Stimulated activated CD8-positive, alpha-beta memory T cell treated with anti-CD3 and anti-CD28 coated beads, Interleukin-7, amount 100 ng/mL, for 48 hours (primary cell): ENCODE measurements around the gene TCF12.
"Not testable (repeated sequence)": the region's sequence is repeated elsewhere in the genome, so short reads cannot be mapped to it uniquely, and the experiment has no call there.

Experiments used
- DNase-seq, 2 donors: peaks; one replicate each; pipeline ENCODE4 v3.0.0-alpha.2; 2020; ENCODE audit warnings: low read depth in 1 of 2; ENCODE audit errors: extremely low read depth in 1 of 2

TCF12 gene

DNA sequence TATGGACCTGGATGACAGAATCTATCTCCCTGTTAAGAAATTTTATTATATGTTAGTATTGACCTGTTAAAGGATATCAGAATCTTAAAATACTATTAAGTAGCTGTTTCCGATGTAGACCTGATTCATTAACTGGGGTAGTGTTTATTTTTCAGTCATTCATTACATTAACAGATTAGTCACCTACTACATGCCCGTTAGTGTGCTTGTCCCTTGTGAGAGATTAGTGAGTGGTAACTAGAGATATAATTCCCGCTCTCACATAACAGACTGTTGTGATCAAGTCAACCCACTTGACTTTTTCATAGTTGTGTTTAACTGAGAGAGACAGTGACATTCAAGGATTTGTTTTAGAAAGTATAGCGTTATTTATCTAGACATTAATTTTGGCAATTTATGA is 166.8 kb downstream of the TCF12 start:
- no peak for DNase-seq

DNA sequence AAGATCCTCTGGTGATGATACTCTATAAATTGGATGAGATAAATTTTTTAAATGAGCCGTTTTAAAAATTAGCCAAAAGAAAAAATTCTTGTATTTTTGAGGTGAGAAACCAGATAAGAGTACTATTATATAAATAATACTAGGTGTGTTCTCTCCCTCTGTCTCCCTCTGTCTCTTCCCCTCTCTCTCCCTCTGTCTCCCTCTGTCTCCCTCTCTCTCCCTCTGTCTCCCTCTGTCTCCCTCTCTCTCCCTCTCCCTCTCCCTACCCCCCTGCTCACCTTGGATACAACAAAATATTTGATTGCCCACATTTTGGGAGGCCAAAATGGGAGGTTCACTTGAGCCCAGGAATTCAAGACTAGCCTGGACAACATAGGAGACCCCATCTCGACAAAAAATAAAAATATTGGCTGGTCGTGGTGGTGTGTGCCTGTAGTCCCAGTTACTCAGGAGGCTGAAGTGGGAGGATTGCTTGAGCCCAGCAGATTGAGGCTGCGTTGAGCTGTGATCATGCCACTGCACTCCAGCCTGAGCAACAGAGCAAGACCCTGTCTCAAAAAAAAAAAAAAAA is 168.5 kb downstream of the TCF12 start:
- DNase-seq = no peak

DNA sequence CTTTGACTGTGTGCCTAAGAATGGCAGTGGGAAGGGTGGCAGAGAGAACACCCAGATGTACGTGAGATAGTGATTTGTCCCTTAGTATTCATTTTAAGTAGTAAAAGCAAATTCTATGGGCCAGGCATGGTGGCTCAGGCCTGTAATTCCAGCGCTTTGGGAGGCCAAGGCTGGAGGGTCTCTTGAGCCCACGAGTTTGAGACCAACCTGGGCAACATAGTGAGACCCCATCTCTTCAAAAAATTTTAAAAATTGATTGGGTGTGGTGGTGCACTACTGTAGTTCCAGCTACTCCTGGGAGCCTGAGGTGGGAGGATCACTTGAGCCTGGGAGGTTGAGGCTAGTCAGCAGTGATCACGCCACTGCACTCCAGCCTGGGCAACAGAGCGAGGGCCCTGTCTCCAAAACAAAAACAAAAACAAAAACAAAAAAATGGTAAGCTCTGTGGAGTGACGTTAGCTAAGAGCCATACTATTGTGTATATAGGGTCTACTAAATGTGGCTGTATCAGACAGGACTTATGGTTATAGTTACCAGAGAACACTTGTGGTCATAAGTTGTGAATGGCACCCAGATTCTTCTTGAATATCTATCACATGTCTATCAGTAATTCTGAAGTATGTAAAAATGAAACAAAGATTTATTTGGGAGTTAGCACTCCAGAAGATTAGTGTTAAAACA is 171.5 kb downstream of the TCF12 start:
- DNase-seq = no peak

DNA sequence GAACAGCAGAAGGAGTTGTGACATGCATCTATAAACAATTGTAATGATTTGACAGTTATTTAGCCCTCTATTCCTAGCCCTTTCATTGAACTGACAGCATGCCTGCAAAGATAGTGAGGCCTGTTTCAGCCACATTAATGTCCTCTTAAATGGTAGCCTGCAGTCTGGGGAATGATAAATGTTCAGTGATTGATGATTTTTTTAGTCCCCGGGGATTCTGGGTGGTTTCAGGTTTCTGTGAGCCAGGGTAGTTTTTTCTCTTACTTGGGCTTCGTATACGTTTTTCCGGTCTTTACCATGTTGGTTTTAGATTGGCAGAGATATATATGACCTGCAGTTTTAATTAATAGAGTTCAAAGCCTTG is 172.0 kb downstream of the TCF12 start:
- DNase-seq = no peak

DNA sequence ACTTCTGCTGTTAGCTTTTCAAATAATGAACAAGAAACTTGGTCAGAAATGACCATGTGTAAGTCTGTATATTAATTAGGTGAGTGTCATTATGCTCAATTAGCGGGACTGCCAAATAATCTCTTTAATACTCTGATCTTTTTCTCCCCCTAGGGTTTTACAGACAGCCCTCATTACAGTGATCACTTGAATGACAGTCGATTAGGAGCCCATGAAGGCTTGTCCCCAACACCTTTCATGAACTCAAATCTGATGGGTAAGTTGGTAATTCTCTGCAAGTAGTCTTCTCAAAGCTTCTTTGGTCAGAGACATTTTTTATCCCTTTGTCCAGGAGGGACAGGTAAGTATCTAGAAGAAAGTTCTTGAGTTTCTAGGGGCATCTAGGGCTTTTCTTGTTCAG is 173.2 kb downstream of the TCF12 start:
- no peak for DNase-seq

DNA sequence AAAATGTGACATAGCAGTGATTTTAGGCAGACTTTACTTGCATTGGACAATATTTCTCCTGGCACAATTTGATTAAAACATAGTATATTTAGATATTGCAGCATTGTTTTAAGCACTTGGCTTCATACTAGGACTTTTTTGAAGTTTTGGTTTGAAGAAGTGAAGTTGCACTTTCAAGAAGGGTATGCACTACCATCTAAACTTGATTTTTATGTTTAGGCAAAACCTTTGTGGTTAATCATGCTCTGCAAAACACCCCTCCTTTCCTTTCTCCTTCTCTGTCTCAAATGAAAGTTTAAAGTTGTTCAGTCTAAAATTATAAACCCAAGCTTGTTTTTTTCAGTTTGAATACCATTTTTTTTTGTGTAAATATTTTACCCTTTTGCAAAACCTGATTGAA is 173.8 kb downstream of the TCF12 start:
- DNase-seq = no peak

DNA sequence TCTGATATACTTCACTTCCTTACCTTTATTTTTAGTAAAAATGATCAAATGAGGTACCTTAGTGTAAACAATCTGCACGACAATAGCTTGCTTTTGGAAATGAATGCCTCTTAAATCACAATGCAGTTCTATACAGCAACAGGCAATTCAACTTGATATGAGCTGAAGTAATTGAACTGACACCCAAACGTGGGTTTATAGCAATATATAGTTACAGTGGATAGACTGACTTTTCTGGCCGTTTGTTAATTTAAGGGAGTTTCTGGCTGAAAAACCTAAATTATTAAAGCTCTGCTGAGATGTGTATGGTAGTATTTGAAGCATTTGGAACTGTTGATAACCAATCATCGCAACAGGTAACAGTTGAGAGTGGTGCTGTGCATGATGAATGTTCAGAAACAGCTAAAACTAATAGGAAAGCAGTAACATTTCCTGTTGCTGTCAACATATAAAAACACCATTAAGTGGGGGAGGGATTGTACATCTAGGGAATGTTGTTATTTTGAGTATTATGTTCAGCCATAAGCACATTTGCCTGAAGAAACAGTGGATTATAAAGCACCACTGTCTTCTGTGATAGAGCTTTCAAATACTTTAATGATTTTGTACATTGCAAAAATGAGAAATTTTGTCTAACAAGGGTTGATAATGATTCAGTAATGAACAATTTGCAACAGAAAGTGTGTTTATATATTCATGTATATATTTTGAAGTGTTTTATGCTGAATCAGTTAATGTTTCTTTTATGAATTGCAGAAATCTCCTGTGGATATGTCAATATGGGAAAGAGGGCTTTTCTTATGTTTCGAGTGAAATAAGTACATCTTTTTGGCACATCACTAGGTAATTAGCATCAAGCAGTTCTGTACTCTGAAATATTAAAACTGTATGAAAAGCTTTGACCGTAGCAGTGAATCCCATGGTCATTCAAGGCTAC is 176.1 kb downstream of the TCF12 start:
- DNase-seq = no peak

DNA sequence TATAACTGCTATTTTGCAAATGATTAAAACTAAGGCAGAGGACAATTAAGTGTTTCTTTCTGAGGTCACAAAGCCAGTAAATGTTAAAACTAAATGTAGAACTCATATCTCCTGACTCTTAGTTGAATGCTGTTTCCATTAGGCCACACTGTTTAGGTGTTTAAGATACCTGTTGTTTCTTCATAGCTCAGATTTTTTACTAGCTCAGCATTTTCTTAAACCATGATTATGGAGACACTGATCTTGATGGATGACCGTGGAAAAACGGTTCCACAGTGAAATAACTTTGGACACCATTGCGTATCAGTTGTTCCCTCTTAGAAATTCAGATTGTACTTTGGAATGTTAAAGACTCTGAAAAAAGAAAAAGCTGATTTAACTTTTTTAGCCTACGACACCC is 177.5 kb downstream of the TCF12 start:
- no peak for DNase-seq

DNA sequence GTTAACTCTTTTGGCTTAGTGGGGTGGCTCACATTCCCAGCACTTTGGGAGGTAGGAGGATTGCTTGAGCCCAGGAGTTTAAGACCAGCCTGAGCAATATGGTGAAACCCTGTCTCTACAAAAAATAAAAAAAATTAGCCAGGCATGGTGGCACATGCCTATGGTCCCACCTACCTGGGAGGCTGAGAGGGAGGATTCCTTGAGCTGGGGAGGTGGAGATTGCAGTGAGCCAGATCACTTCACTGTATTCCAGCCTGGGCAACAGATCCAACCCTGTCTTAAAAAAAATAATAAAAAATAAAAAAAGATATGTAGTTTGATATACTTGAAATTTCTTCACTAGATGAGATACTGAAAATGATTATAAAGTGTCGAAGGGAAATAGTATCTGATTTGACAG is 178.8 kb downstream of the TCF12 start:
- DNase-seq = no peak

DNA sequence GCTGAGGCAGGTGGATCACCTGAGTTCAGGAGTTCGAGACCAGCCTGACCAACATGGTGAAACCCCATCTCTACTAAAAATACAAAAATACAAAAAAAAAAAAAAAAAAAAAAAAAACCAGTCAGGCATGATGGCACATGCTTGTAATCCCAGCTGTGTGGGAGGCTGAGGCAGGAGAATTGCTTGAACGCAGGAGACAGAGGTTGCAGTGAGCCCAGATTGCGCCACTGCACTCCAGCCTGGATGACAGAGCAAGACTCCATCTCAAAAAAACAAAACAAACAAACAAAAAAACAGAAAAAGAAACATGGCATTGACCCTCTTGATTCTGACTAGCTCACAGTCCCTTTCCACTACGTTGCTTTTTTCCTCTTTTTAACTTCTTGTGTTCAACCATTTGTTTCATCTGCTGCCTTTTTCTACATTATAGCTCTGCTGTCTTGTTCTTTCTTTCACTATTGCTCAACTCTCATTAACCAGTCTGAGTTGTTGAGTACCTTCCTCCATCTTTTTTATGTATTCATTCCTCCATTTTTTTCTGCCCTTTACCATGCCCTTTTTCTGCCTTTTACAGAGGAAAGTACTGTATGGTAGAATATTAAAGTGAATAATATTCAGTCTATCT is 179.6 kb downstream of the TCF12 start:
- not testable (repeated sequence) for DNase-seq

DNA sequence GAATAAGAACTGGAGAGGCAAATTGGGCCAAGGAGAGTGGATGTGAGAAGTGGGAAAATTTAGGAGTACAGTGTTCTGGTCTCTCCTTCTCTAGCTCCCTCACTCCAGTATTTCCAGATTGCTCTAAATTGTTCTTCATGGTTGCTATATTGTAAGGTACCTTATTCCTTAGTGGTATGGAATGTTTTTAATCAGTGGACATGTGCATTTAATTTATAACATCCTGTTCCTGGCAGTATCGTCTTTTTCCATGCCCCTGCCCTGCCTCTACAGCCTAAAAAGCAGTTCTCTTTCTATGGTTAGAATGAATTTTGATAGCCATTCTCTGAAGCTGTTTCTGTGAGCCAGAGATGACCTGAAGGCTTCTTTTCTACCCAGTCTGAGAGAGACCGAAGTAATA is 180.5 kb downstream of the TCF12 start:
- DNase-seq = no peak

DNA sequence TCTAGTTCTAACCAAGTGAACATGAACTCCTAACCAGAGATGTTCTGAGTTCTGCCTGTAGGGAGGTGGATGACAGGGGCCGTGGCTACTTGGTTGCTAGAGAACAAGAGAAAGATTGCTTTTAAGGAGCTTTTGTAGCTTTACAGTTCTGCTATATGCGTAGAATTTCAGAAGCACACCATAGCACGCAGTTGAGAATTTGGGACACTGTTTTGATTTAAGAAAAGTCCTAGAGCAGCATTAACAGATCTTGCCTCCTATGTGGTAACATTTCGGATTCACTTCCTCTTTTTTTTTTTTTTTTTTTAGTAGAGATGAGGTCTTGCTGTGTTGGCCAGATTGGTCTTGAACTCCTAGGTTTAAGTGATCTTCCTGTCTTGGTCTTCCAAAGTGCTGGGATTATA is 181.7 kb downstream of the TCF12 start:
- no peak for DNase-seq

DNA sequence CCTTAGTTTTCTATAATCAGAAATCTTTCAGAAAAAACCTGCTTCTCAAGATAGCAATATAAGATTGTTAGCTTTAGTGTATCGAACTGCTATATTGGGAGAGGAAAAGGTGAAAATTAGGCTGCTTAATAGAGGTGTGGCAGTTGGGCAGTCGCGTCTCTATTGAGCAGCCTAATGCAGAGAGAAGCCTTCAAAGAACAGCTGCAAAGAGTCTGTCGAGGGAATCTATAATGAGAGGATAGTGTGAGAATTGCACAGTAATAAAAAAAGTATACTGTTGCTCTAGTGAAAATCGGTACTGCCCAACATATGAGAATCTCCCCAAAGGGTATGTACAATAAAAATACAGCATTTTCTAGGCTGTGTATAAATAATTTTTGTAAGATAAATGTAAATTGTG is 184.4 kb downstream of the TCF12 start:
- DNase-seq = no peak

DNA sequence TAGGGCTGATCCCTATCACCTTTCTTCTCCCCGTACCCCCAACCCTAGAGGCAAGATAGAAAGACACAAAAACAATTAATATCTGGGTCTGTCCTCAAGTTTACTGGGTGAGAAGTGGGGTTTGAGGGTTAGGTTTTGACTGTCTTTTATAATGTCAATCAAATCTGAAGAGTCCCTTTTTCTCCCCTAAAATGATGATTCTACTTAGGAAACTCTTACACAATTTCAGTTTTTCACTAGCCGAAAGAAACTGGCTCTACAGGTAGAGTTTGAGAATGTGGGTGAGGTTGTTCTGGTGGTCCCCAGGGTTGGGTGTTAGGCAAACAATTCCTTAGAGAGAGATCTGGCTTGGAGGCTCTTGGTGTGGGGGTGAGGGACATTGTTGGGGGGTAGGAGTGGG is 189.9 kb downstream of the TCF12 start:
- DNase-seq = no peak

DNA sequence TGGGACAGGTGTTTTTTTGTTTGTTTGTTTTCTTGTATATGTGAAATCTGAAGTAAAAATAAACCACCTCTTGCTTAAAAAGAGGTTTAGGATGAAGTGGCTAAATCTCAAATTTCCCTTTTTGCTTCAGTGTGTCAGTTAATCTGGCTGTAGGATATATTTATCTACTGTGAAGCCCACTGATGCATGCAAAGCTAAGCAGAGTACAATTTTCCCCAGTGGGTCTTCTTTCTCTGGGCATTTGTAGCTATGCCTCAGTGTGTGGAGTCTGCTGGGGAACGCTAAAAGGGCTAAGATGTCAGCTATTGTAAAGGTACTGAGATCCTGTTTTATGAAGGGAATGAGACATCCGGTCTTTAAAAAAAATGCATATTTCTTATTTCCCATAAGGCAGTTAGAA is 190.6 kb downstream of the TCF12 start:
- DNase-seq = no peak

DNA sequence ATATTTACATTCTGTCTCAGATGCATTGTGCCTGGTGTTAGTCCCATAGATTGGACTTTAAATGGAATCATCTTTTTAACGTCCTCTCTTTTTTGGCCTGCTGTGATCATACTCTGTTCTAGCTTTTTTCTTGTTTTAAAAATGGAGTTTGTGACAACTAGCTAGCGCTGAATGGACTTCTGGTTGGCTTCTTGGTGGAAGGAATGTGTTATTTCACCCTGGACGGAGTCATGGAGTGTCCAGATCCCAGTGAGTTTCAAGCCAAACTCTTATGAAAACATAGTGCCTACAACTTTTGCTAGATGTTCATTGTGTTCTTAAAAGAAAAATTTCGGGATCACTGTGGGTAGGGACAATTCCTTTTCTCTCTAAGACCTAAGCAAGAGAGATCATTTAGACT is 192.6 kb downstream of the TCF12 start:
- DNase-seq = no peak

DNA sequence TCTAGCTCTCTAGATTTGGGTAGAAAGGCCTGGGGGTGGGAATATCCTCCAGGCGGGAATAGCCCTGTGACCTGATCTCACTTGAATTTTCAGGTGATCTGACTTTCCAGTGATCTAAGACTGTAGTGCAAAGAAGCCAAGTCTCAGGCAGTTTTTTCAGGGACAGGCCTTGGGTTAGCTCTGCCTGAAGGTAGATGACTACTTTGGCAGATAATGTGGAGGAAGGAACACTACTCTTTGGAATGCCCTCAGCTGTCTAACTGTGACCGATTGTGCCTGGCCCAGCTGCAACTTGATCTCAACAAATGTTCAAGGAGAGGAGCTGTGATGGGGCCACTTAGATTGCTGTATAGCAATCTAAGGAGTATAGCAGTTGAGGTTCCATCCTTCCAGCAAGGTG is 193.7 kb downstream of the TCF12 start:
- no peak for DNase-seq

DNA sequence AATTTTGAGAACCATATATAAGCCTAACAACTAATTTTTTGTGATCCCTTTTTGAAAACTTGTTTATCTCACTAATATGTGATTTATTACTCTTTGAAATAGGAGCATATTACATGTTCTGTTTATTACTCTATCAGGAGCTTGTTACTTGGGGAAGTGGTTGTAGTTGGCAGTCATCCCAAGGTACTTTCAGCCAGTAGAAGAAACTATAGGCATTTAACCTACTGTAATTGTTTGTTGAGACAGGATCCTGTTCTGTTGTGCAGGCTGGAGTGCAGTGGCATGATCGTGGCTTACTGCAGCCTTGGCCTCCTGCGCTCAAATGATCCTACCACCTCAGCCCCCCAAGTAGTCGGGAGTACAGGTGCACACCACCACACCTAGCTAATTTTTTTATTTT is 195.6 kb downstream of the TCF12 start:
- no peak for DNase-seq

DNA sequence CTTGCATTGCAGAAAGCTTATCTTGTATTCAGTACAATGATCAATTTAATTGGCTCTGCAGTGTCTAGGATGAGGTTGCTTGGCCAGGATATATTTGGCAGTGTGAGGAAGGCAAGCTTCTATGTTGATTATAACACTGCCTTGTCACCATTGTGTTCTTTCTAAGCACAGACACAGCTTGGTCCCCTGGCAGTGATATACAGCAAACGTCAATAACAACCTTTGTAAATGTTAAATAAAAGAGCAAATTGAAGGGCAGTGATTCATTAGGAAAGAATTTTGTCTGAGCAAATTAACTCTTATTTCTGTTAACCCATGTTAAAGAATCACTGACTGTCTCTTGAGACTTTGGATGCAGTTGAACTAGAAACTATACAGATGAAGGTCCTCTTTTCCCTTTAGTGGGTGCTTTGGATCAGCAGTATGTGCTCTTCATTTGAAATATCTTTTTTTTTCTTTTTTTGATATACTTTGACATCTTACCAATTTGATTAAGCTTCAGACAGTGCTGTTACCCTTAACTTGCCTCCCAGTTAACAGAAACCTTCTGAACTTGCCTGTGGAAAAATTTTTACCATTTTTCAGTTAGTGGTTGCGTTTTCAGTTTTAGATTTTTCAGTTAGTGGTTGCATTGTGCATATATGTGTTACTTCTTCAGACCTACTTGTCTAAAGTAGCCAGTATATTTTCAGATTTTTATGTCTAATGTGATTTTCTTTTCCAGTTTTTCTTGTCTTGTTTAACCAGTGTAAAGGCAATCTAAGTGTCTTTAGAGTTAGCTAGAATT is 199.8 kb downstream of the TCF12 start:
- no peak for DNase-seq

DNA sequence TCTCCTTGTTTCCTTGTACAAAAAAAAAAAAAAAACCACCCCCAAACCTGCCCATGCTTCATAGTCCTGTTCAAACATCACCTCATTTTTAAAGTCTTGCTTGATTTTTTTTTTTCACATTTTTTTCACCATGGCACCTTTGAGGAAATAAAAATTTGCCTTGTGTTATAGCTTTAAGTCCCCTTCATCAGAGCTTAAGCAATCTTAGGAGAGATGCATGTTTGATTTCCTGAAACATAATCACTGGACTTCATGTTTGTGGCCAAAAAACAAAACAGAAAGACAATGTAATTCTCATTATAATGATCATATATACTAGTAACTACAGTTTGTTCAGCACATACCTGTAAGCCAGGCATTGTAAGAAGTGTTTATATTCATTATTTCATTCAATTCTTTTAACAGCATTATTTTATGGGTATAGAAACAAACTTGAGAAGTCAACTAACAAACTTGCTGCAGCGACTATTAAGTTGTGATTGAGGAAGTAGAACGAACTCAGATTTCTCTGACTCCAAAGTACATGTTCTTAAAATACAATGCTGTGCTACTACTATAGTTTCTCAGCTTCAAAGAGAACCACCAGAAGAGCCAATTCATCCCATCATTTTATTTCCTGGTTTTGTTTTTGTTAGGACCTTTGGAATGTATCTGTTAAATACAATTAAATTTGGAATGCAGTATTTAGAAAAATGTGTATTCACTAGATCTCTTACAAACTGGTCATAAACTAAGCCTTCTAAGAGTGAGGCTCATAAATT is 203.8 kb downstream of the TCF12 start:
- no peak for DNase-seq
